Middle frontal gyrus (tissue), 1 donor: ENCODE results near the gene TAPBP.
A peak's percentile ranks its signal among the peaks of the same experiment; 100 is the strongest.
"Not testable (repeated sequence)": the region's sequence is repeated elsewhere in the genome, so short reads cannot be mapped to it uniquely, and the experiment has no call there.

Source experiments
- DNase-seq: peaks from one replicate; pipeline ENCODE4 v3.0.0-alpha.2; 2015; ENCODE audit warnings: low spot score; ENCODE audit errors: extremely low spot score

TAPBP gene

GRCh38 chr6:33313709-33314514 is at the start of gene TAPBP:
Gene TAPBP (minus strand): TSS chr6:33314078. CDS start chr6:33314041, 37 bp downstream.
- peak; percentile 6 for DNase-seq

GRCh38 chr6:33363486-33363885 is 49.6 kb upstream of the TAPBP start:
- DNase-seq, result not testable (repeated sequence)

- no peak for DNase-seq
Measured at GRCh38 chr6:33359331-33359730, 45.5 kb upstream of the TAPBP start.

GRCh38 chr6:33357160-33357871 is 43.4 kb upstream of the TAPBP start:
- not testable (repeated sequence) for DNase-seq

GRCh38 chr6:33356295-33356694 is 42.4 kb upstream of the TAPBP start:
- DNase-seq, result no peak

- DNase-seq, result not testable (repeated sequence)
Measured at GRCh38 chr6:33355860-33356259, 42.0 kb upstream of the TAPBP start.

- no peak for DNase-seq
Measured at GRCh38 chr6:33347816-33348215, 33.9 kb upstream of the TAPBP start.

- DNase-seq, result not testable (repeated sequence)
Measured at GRCh38 chr6:33346972-33347371, 33.1 kb upstream of the TAPBP start.

- no peak for DNase-seq
Measured at GRCh38 chr6:33344701-33345697, 31.1 kb upstream of the TAPBP start.

- no peak for DNase-seq
Measured at GRCh38 chr6:33343953-33344611, 30.2 kb upstream of the TAPBP start.

- not testable (repeated sequence) for DNase-seq
Measured at GRCh38 chr6:33343606-33343952, 29.7 kb upstream of the TAPBP start.

- DNase-seq, result no peak
Measured at GRCh38 chr6:33339193-33339592, 25.3 kb upstream of the TAPBP start.

- no peak for DNase-seq
Measured at GRCh38 chr6:33336495-33336894, 22.6 kb upstream of the TAPBP start.

GRCh38 chr6:33335916-33336315 is 22.0 kb upstream of the TAPBP start:
- no peak for DNase-seq

GRCh38 chr6:33333666-33334065 is 19.8 kb upstream of the TAPBP start:
- no peak for DNase-seq

- DNase-seq, result no peak
Measured at GRCh38 chr6:33330736-33331135, 16.9 kb upstream of the TAPBP start.

- no peak for DNase-seq
Measured at GRCh38 chr6:33329058-33329457, 15.2 kb upstream of the TAPBP start.

- no peak for DNase-seq
Measured at GRCh38 chr6:33324125-33324524, 10.2 kb upstream of the TAPBP start.

GRCh38 chr6:33323623-33323948 is 9.7 kb upstream of the TAPBP start:
- DNase-seq, result no peak

- DNase-seq, result no peak
Measured at GRCh38 chr6:33321227-33321626, 7.3 kb upstream of the TAPBP start.
